Stimulated activated CD8-positive, alpha-beta memory T cell treated with anti-CD3 and anti-CD28 coated beads, Interleukin-4, amount 100 ng/mL, for 48 hours (primary cell): ENCODE measurements around the gene ME2.
"Not testable (repeated sequence)": the region's sequence is repeated elsewhere in the genome, so short reads cannot be mapped to it uniquely, and the experiment has no call there.

ENCODE experiments used
- DNase-seq: peaks from one replicate; pipeline ENCODE4 v3.0.0-alpha.2; 2020

The ME2 gene

GRCh38 chr18:50982086-50982801 is 103.3 kb downstream of the ME2 start:
- DNase-seq, result no peak

DNA sequence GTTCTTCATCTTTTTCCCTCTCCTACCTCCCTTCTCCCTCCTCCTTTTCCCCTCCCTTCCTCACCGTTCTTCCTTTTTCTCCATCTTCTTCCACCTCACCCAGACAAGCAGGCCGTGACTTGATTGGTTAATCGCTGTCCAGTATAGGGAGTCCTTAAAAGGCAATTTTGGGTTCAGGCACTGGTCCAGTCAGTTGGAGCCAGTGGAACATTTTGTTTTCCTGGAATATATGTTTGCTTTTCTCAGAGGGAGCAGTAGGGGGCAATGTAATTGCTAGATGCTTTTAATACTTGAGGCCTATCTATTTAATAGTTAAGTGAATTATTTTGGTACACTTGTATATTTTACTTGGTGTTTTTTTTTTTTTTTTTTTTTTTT is 103.9 kb downstream of the ME2 start:
- DNase-seq, result no peak

DNA sequence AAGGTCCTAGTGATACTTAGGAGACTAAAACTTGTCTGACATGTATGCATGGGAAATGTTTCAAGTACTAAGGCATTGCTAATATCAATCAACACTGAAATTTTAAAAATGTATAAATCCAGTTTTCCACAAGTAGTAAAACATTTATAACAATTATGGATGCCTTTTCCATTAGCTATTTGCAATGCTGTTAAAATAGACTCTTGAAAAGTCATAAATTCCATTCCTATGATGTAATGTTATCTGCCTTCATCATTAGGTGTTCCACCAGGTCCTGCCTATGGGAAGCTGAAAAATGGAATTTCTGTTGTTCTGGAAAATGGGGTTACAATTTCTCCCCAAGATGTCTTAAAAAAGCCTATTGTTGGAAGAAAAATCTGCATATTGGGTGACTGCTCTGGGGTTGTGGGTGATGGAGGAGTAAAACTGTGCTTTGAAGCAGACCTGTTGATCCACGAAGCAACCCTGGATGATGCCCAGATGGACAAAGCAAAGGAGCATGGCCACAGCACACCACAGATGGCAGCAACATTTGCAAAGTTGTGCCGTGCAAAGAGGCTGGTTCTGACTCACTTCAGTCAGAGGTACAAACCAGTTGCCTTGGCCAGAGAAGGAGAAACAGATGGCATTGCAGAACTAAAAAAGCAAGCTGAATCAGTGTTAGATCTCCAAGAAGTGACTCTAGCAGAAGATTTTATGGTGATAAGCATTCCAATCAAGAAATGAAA is 107.6 kb downstream of the ME2 start:
- no peak for DNase-seq

GRCh38 chr18:50987261-50987660 is 108.3 kb downstream of the ME2 start:
- no peak for DNase-seq

DNA sequence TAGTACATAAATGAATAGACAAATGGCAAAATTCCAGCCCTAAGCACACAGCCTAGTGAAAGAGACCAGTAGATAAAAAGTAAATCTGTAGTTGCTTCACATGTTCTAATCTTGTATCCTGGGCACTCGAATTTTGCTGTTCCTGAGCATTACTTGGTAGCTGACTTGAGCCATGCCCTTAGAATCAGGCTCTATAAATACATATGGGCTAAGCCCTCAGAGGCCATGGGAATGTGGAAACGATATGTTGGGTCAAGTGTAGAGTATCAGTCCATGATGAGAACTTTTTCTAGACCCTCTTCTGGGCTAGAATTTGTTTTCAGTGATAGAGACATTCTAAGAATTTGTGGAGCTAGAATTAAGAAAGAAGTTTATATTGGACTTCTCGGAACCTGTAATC is 110.8 kb downstream of the ME2 start:
- no peak for DNase-seq

DNA sequence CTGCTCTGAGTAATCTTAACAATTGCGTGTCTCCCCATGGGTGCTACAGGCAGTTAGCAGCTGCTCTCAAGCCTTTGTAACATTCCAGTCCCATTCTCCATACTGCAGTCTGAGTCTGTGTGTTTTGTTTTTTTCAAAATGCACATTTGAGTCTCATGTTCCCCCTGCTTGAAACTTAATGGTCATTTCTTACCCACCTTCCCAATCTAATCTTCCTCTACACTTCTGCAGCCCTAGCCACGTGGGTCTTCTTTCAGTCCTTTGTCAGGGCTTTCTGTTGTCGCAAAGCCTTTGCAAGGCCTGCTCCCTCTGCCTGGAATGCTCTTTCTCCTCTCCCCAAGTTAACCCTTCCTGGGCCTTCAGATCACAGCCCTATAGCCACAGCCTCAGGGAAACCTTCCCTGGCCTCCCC is 113.4 kb downstream of the ME2 start:
- no peak for DNase-seq

- no peak for DNase-seq
Observed at GRCh38 chr18:50994031-50994430, 115.1 kb downstream of the ME2 start.

GRCh38 chr18:51003174-51003573 is 124.3 kb downstream of the ME2 start:
- DNase-seq, result not testable (repeated sequence)
